K562 (cell line): Measurements from ENCODE around the gene DRD2. TPM values are rescaled to one million over a fixed set of nuclear protein-coding genes. Genes with fewer than 3 reads are reported as not detected.

Experiments
- ATAC-seq: fragments of 200-7000 bp; cut with Tn5 transposase; 3 replicates; pipeline ENCODE4 v1.9.1; 2020; ENCODE audit warnings: moderate library complexity
- BruUV-seq: library from RNA; stranded (reverse); fragments of 400-500 nt; replicated peaks from 2 replicates; lab custom pipeline; 2021; lab: Mats Ljungman, UMichigan
- CTCF ChIA-PET: fragments of 300-600 bp; formaldehyde crosslinking; extraction: SDS; loops from one replicate; lab custom pipeline; 2021; ENCODE audit warnings: low intra/inter-chr PET ratio; lab: Yijun Ruan, JAX
- POLR2A ChIA-PET: fragments of 300-600, 350-650 bp; sonication (Branson Sonifier 250); formaldehyde crosslinking; extraction: SDS; loops from one replicate; lab custom pipeline; 2021; ENCODE audit warnings: antibody characterized with exemption, inconsistent platforms; lab: Yijun Ruan, JAX
- DNase-seq, 4 experiments: peaks; one replicate each; pipeline versions ENCODE4 v3.0.0 to v3.0.0-alpha.2; 2011 to 2018; ENCODE audit warnings: low spot score in 3 of 4, mixed read lengths in 3 of 4; ENCODE audit errors: extremely low read depth in 1 of 4
- FAIRE-seq: peaks from 2 replicates; lab custom pipeline; 2011; peaks lifted over from hg19 to GRCh38; lab: Jason Lieb, UNC
- H2AFZ ChIP-seq: 2 replicates; pipeline ENCODE4 v1.6.0; 2011; ENCODE audit warnings: low read depth, low read length, control low read depth, inconsistent platforms
- H3K27ac ChIP-seq: fragments of 200-600 bp; 3 replicates; pipeline ENCODE4 v1.8.0; 2011; ENCODE audit warnings: low read depth, mild to moderate bottlenecking, control low read depth, inconsistent platforms, low read length, moderate library complexity, mixed read lengths; ENCODE audit errors: extremely low read depth
- H3K27me3 ChIP-seq, 2 experiments: fragments of 300-600 bp in 1 of 2; 2 replicates in 1 of 2; 3 replicates in 1 of 2; pipeline versions ENCODE4 v1.6.0 to v1.8.0; 2011; ENCODE audit warnings: inconsistent platforms in 2 of 2, low read length in 2 of 2, mild to moderate bottlenecking in 1 of 2, mixed read lengths in 1 of 2, moderate library complexity in 1 of 2; ENCODE audit not compliant: control insufficient read depth in 2 of 2, insufficient read depth in 2 of 2
- H3K36me3 ChIP-seq: fragments of 300-600 bp; 3 replicates; pipeline ENCODE4 v1.8.0; 2011; ENCODE audit warnings: mild to moderate bottlenecking, low read length, inconsistent platforms; ENCODE audit not compliant: control insufficient read depth, insufficient read depth
- H3K4me1 ChIP-seq, 2 experiments: fragments of 200-600 bp in 1 of 2; replicated peaks in 1 of 2; 2 replicates in 1 of 2; 3 replicates in 1 of 2; pipeline versions ENCODE4 v1.5.1 to v1.8.0; 2011; ENCODE audit warnings: inconsistent platforms in 2 of 2, low read length in 2 of 2, mild to moderate bottlenecking in 1 of 2, mixed read lengths in 1 of 2, moderate library complexity in 1 of 2; ENCODE audit not compliant: control insufficient read depth in 2 of 2, insufficient read depth in 2 of 2
- H3K4me2 ChIP-seq: 2 replicates; pipeline ENCODE4 v1.6.1; 2011; ENCODE audit warnings: low read length, control low read depth, inconsistent platforms, mixed read lengths; ENCODE audit not compliant: insufficient read depth
- H3K4me3 ChIP-seq: fragments of 200-600 bp; sonication (generic), shearing (Covaris generic); 2 replicates; pipeline ENCODE4 v1.5.1; 2016; ENCODE audit warnings: control low read depth, inconsistent platforms
- H3K79me2 ChIP-seq: fragments of 200-600 bp; 3 replicates; pipeline ENCODE4 v1.8.0; 2011; ENCODE audit warnings: low read length, inconsistent platforms; ENCODE audit not compliant: control insufficient read depth, insufficient read depth
- H3K9ac ChIP-seq, 2 experiments: 2 replicates each; pipeline versions ENCODE4 v1.6.0 to v1.6.1; 2011; ENCODE audit warnings: low read depth in 2 of 2, low read length in 2 of 2, control low read depth in 1 of 2, inconsistent platforms in 1 of 2, mild to moderate bottlenecking in 1 of 2, mixed read lengths in 1 of 2; ENCODE audit not compliant: insufficient read depth in 1 of 2
- H3K9me1 ChIP-seq: one replicate; pipeline ENCODE4 v1.6.0; 2011; ENCODE audit warnings: inconsistent platforms, mild to moderate bottlenecking, low read length, moderate library complexity; ENCODE audit not compliant: control insufficient read depth, insufficient read depth
- H3K9me3 ChIP-seq: replicated peaks from 2 replicates; pipeline ENCODE4 v1.5.1; 2011; ENCODE audit warnings: low read depth, low read length, inconsistent platforms; ENCODE audit not compliant: control insufficient read depth, insufficient read depth
- H4K20me1 ChIP-seq: replicated peaks from 2 replicates; pipeline ENCODE4 v1.6.1; 2011; ENCODE audit warnings: low read length, inconsistent platforms, mixed read lengths; ENCODE audit not compliant: control insufficient read depth, insufficient read depth
- CEBPZ ChIP-seq: fragments of 150-350 bp; IDR thresholded peaks from 2 replicates; pipeline ENCODE4 v1.6.1; 2014; ENCODE audit warnings: low read depth, mild to moderate bottlenecking, low read length, borderline replicate concordance
- EGR1 ChIP-seq: fragments of 450-650 bp; conservative IDR thresholded peaks from 2 replicates; pipeline ENCODE4 v1.6.1; 2017; ENCODE audit warnings: mild to moderate bottlenecking
- FOXA3 ChIP-seq, 2 experiments: fragments of 450-650 bp in 1 of 2; sonication (generic) in 1 of 2; formaldehyde crosslinking; IDR thresholded peaks in 1 of 2; conservative IDR thresholded peaks in 1 of 2; 2 replicates each; pipeline versions ENCODE4 v1.4.0 to v1.8.0; 2020 to 2022; ENCODE audit warnings: mild to moderate bottlenecking in 2 of 2, missing genetic modification reagents in 1 of 2
- GABPB2 ChIP-seq: fragments of 250-450 bp; sonication (Bioruptor Pico); conservative IDR thresholded peaks from 2 replicates; pipeline ENCODE4 v1.5.1; 2021; ENCODE audit warnings: mild to moderate bottlenecking
- HMG20B ChIP-seq: fragments of 250-450 bp; sonication (Bioruptor Pico); IDR thresholded peaks from 2 replicates; pipeline ENCODE4 v1.5.0; 2021; ENCODE audit warnings: mild to moderate bottlenecking
- HNRNPH1 ChIP-seq: fragments of 200-400 bp; formaldehyde crosslinking; optimal IDR thresholded peaks from 2 replicates; pipeline ENCODE3; 2017; ENCODE audit warnings: low read depth, mild to moderate bottlenecking, low read length, moderate library complexity
- KDM1A ChIP-seq, 2 experiments: fragments of 450-650 bp; IDR thresholded peaks; 2 replicates each; pipeline ENCODE4 v1.6.1; 2016; ENCODE audit warnings: mild to moderate bottlenecking in 2 of 2
- NKRF ChIP-seq: fragments of 450-650 bp; IDR thresholded peaks from 2 replicates; pipeline ENCODE4 v1.6.1; 2016; ENCODE audit warnings: borderline replicate concordance
- ZNF143 ChIP-seq: sonication (generic); formaldehyde crosslinking; IDR thresholded peaks from 2 replicates; pipeline ENCODE4 v1.9.0; 2022; ENCODE audit warnings: mild to moderate bottlenecking, missing genetic modification reagents
- ZNF277 ChIP-seq: fragments of 250-450 bp; sonication (Bioruptor Pico); IDR thresholded peaks from 2 replicates; pipeline ENCODE4 v1.8.0; 2022; ENCODE audit warnings: inconsistent platforms, mild to moderate bottlenecking, moderate library complexity, borderline replicate concordance
- ZNF551 ChIP-seq: fragments of 250-450 bp; sonication (Bioruptor Pico); IDR thresholded peaks from 2 replicates; pipeline ENCODE4 v1.5.0; 2021; ENCODE audit warnings: mild to moderate bottlenecking, moderate library complexity
- ZNF77 ChIP-seq: fragments of 250-450 bp; sonication (Bioruptor Pico); IDR thresholded peaks from 2 replicates; pipeline ENCODE4 v1.5.0; 2020
- WGBS: fragments of 100-300 bp; shearing (Covaris generic); methylation state at CpG from one replicate; pipeline ENCODE4 v1.1.6; 2016; ENCODE audit warnings: low coverage, mixed read lengths; ENCODE audit not compliant: insufficient coverage; ENCODE audit errors: missing lambda C conversion rate; 5-methylcytosine and 5-hydroxymethylcytosine counted together
- in situ Hi-C: fragments of 300-500 bp; cut with MboI; formaldehyde crosslinking; loops from 4 replicates; pipeline ENCODE4 v1.15.0; 2018; ENCODE audit warnings: inconsistent platforms, mixed read lengths
- intact Hi-C: fragments of 100-400 bp; cut with micrococcal nuclease; formaldehyde crosslinking; loops from 2 replicates; pipeline ENCODE4 v1.14.2; 2022
- polyA plus RNA-seq, 8 experiments: library from polyadenylated mRNA; depleted of rRNA in 4 of 8; stranded (reverse) in 5 of 8; unstranded in 3 of 8; fragments of >200 nt; fragmentation: Nextera tagmentation in 2 of 8; fragmentation: Illumina TruSeq in 1 of 8; extraction: Ambion mirVana in 2 of 8; extraction: Trizol in 1 of 8; gene quantifications; 2 replicates each; pipeline versions ENCODE4 v1.2.1 to v1.2.3, GENCODE V29; 2011 to 2014; ENCODE audit warnings: inconsistent platforms in 1 of 8, missing spikeins in 1 of 8
- total RNA-seq, 7 experiments: library from RNA; depleted of rRNA in 6 of 7; stranded (reverse); fragments of >200 nt in 6 of 7; fragmentation: Illumina TruSeq in 2 of 7; extraction: Trizol in 2 of 7; gene quantifications; 2 replicates each; pipeline versions ENCODE4 v1.2.1 to v1.2.3, GENCODE V29; 2011 to 2021; ENCODE audit warnings: low replicate concordance in 1 of 7

DRD2 gene
- total and polyA plus RNA-seq, 9 of the 15 experiments (the other 6 are each of a cell fraction or from before 2014, with no cell fraction given): not detected

- ATAC-seq (no peak), FAIRE-seq (no peak), DNase-seq (no peak)
- ChIA-PET CTCF (no interaction called here), POLR2A (no interaction called here)
- no peak overlapping the region for H2AFZ ChIP-seq
- no peaks in the 10 kb centered on the region for H4K20me1 ChIP-seq
- peaks cover 3 to 35% of the 10 kb centered on the region in 2 experiments; a peak in 3 of 5 replicates for H3K27me3 ChIP-seq
- H3K9me3 ChIP-seq: no peaks in the 10 kb centered on the region
- in situ Hi-C loops: no loop called here
- no peak overlapping the region for H3K4me3 ChIP-seq
- no peaks in the 10 kb centered on the region for H3K4me1 ChIP-seq
- no peak overlapping the region for H3K9ac ChIP-seq
- H3K27ac ChIP-seq: no peak overlapping the region
- WGBS: 0% methylated on average over 6 of the region's 6 CpGs
- TF ChIP-seq KDM1A (IDR thresholded peaks at IDR 0.05): no peak
- TF ChIP-seq ZNF77 (CRISPR knock-in tag): no peak
- no peak for TF ChIP-seq CEBPZ
- TF ChIP-seq NKRF: no peak
- TF ChIP-seq HMG20B (CRISPR knock-in tag): no peak
- TF ChIP-seq HNRNPH1: no peak
- no peak for TF ChIP-seq FOXA3 (CRISPR knock-in tag; conservative IDR thresholded peaks at IDR 0.05 in 1 of 2, IDR thresholded peaks at IDR 0.05 in 1 of 2)
- no peak for TF ChIP-seq GABPB2 (CRISPR knock-in tag)
- TF ChIP-seq ZNF551 (CRISPR knock-in tag): no peak
- no peak for TF ChIP-seq ZNF277 (CRISPR knock-in tag)
- TF ChIP-seq ZNF143 (CRISPR knock-in tag): no peak
- TF ChIP-seq EGR1: no peak
- no peaks in the 10 kb centered on the region for H3K79me2 ChIP-seq
- no peak overlapping the region for H3K4me2 ChIP-seq
- no peaks in the 10 kb centered on the region for H3K36me3 ChIP-seq
- no peaks in the 10 kb centered on the region for H3K9me1 ChIP-seq
- no TSS peak for BruUV-seq
- intact Hi-C loops: no loop called here
These were observed 38.4 kb downstream of the DRD2 start for GRCh38 chr11:113436672-113437252.
